H9 (cell line): ENCODE measurements around the gene SLC24A1. TPM values are rescaled to one million over a fixed set of nuclear protein-coding genes. Genes with fewer than 3 reads are reported as not detected.

Experiments used
- DNase-seq: peaks from one replicate; pipeline ENCODE4 v3.0.0-alpha.2; 2017
- H2AFZ ChIP-seq: one replicate; pipeline ENCODE4 v1.6.1; 2013; ENCODE audit warnings: mild to moderate bottlenecking, low read length, control low read depth, moderate library complexity
- H2AK5ac ChIP-seq: 2 replicates; pipeline ENCODE4 v1.6.1; 2013; ENCODE audit warnings: low read length, control low read depth, mixed read lengths; ENCODE audit not compliant: insufficient read length
- H2BK120ac ChIP-seq: one replicate; pipeline ENCODE4 v1.6.1; 2013; ENCODE audit warnings: low read depth, mild to moderate bottlenecking, low read length, control low read depth, inconsistent platforms; ENCODE audit not compliant: poor library complexity, severe bottlenecking
- H2BK12ac ChIP-seq: 2 replicates; pipeline ENCODE4 v1.6.1; 2013; ENCODE audit warnings: low read length, control low read depth, mixed read lengths, low read depth; ENCODE audit not compliant: insufficient read length
- H2BK15ac ChIP-seq: 2 replicates; pipeline ENCODE4 v1.6.1; 2013; ENCODE audit warnings: low read depth, low read length, control low read depth
- H2BK20ac ChIP-seq: one replicate; pipeline ENCODE4 v1.6.1; 2013; ENCODE audit warnings: low read depth, mild to moderate bottlenecking, low read length, control low read depth, inconsistent platforms; ENCODE audit not compliant: poor library complexity, severe bottlenecking
- H2BK5ac ChIP-seq: 2 replicates; pipeline ENCODE4 v1.6.1; 2013; ENCODE audit warnings: low read length, control low read depth, mixed read lengths; ENCODE audit not compliant: insufficient read length
- H3K14ac ChIP-seq: 2 replicates; pipeline ENCODE4 v1.6.1; 2013; ENCODE audit warnings: low read length, control low read depth; ENCODE audit not compliant: insufficient read depth
- H3K18ac ChIP-seq: 2 replicates; pipeline ENCODE4 v1.6.1; 2013; ENCODE audit warnings: low read depth, mild to moderate bottlenecking, mixed read lengths, low read length, control low read depth; ENCODE audit not compliant: insufficient read length
- H3K23ac ChIP-seq: 2 replicates; pipeline ENCODE4 v1.6.1; 2013; ENCODE audit warnings: low read length, control low read depth, mixed read lengths, low read depth; ENCODE audit not compliant: insufficient read length
- H3K23me2 ChIP-seq: 2 replicates; pipeline ENCODE4 v1.6.1; 2013; ENCODE audit warnings: low read depth, mild to moderate bottlenecking, mixed read lengths, low read length, control low read depth; ENCODE audit not compliant: insufficient read length, poor library complexity, severe bottlenecking
- H3K27ac ChIP-seq: 2 replicates; pipeline ENCODE4 v1.5.1; 2013; ENCODE audit warnings: low read length, control low read depth, mixed read lengths, low read depth; ENCODE audit not compliant: insufficient read length
- H3K27me3 ChIP-seq: 2 replicates; pipeline ENCODE4 v1.6.1; 2013; ENCODE audit warnings: low read length, control low read depth, inconsistent platforms; ENCODE audit not compliant: insufficient read depth
- H3K4ac ChIP-seq: 2 replicates; pipeline ENCODE4 v1.6.1; 2013; ENCODE audit warnings: low read depth, mild to moderate bottlenecking, control low read depth, inconsistent platforms, low read length, moderate library complexity
- H3K4me1 ChIP-seq: 2 replicates; pipeline ENCODE4 v1.6.1; 2013; ENCODE audit warnings: low read length, control low read depth, inconsistent platforms; ENCODE audit not compliant: insufficient read depth
- H3K4me2 ChIP-seq: 2 replicates; pipeline ENCODE4 v1.6.1; 2013; ENCODE audit warnings: low read length, control low read depth, mixed read lengths; ENCODE audit not compliant: insufficient read length, insufficient read depth
- H3K56ac ChIP-seq: 2 replicates; pipeline ENCODE4 v1.6.1; 2013; ENCODE audit warnings: low read depth, mild to moderate bottlenecking, mixed read lengths, low read length, control low read depth; ENCODE audit not compliant: insufficient read length
- H3K79me1 ChIP-seq: 2 replicates; pipeline ENCODE4 v1.6.1; 2013; ENCODE audit warnings: low read depth, mild to moderate bottlenecking, moderate library complexity, low read length, control low read depth, inconsistent platforms; ENCODE audit not compliant: insufficient read depth, poor library complexity, severe bottlenecking
- H3K79me2 ChIP-seq: 2 replicates; pipeline ENCODE4 v1.6.1; 2013; ENCODE audit warnings: low read length, control low read depth, inconsistent platforms; ENCODE audit not compliant: insufficient read depth
- H3K9ac ChIP-seq: 2 replicates; pipeline ENCODE4 v1.6.1; 2013; ENCODE audit warnings: low read length, control low read depth, mixed read lengths; ENCODE audit not compliant: insufficient read length; ENCODE audit errors: extremely low read depth
- H3K9me3 ChIP-seq: one replicate; pipeline ENCODE4 v1.6.1; 2013; ENCODE audit warnings: low read depth, low read length, inconsistent platforms; ENCODE audit not compliant: control insufficient read depth
- H3T11ph ChIP-seq: one replicate; pipeline ENCODE4 v1.6.1; 2013; ENCODE audit warnings: mild to moderate bottlenecking, low read length, control low read depth, inconsistent platforms
- H4K20me1 ChIP-seq: one replicate; pipeline ENCODE4 v1.6.1; 2013; ENCODE audit not compliant: control insufficient read depth, insufficient read length, insufficient read depth
- H4K5ac ChIP-seq: 2 replicates; pipeline ENCODE4 v1.6.1; 2013; ENCODE audit warnings: low read depth, mild to moderate bottlenecking, mixed read lengths, low read length, control low read depth; ENCODE audit not compliant: insufficient read length
- H4K8ac ChIP-seq: replicated peaks from 2 replicates; pipeline ENCODE4 v1.6.1; 2013; ENCODE audit warnings: low read length, control low read depth, mixed read lengths, low read depth; ENCODE audit not compliant: insufficient read length
- H4K91ac ChIP-seq: 2 replicates; pipeline ENCODE4 v1.6.1; 2013; ENCODE audit warnings: low read depth, mild to moderate bottlenecking, moderate library complexity, mixed read lengths, low read length, control low read depth; ENCODE audit not compliant: insufficient read length
- H3K27ac Mint-ChIP-seq, 3 experiments: 2 replicates in 2 of 3; 3 replicates in 1 of 3; pipeline ENCODE4 v1.8.0; 2020 to 2021; ENCODE audit warnings: mixed read lengths in 3 of 3, mild to moderate bottlenecking in 1 of 3, moderate library complexity in 1 of 3
- H3K27me3 Mint-ChIP-seq: 2 replicates; pipeline ENCODE4 v1.8.0; 2021; ENCODE audit warnings: low read depth, mild to moderate bottlenecking, moderate library complexity, mixed read lengths
- H3K36me3 Mint-ChIP-seq, 3 experiments: 2 replicates in 2 of 3; 3 replicates in 1 of 3; pipeline ENCODE4 v1.8.0; 2020 to 2021; ENCODE audit warnings: low read depth in 3 of 3, mixed read lengths in 3 of 3; ENCODE audit not compliant: insufficient read depth in 1 of 3
- H3K4me1 Mint-ChIP-seq, 2 experiments: 2 replicates each; pipeline ENCODE4 v1.8.0; 2020; ENCODE audit warnings: mixed read lengths in 2 of 2
- H3K4me3 Mint-ChIP-seq, 2 experiments: 2 replicates in 1 of 2; 3 replicates in 1 of 2; pipeline ENCODE4 v1.8.0; 2020 to 2021; ENCODE audit warnings: mild to moderate bottlenecking in 2 of 2, mixed read lengths in 2 of 2, moderate library complexity in 1 of 2
- H3K9me3 Mint-ChIP-seq, 2 experiments: 2 replicates in 1 of 2; 3 replicates in 1 of 2; pipeline ENCODE4 v1.8.0; 2020; ENCODE audit warnings: mild to moderate bottlenecking in 2 of 2, mixed read lengths in 2 of 2, moderate library complexity in 1 of 2
- WGBS: extraction: QIAGEN DNeasy Blood & Tissue Kit; methylation state at CpG from one replicate; pipeline ENCODE4 v1.1.7; 2013; ENCODE audit warnings: missing lambda C conversion rate, low lambda C conversion rate, mixed read lengths; ENCODE audit not compliant: insufficient read length; ENCODE audit errors: extremely low coverage; 5-methylcytosine and 5-hydroxymethylcytosine counted together
- total RNA-seq: library from RNA; stranded (reverse); gene quantifications from 2 replicates; pipeline ENCODE4 v1.2.1, GENCODE V29; 2021
- TF ChIP-seq, protein P1 (sequence below): fragments of 200-600 bp; sonication (generic); conservative IDR thresholded peaks from 3 replicates; pipeline ENCODE4 v1.8.0; 2021; ENCODE audit warnings: antibody characterized with exemption, mild to moderate bottlenecking

The SLC24A1 gene
- total RNA-seq, 1 experiment from 2014 or later: 8.6 TPM

DNA sequence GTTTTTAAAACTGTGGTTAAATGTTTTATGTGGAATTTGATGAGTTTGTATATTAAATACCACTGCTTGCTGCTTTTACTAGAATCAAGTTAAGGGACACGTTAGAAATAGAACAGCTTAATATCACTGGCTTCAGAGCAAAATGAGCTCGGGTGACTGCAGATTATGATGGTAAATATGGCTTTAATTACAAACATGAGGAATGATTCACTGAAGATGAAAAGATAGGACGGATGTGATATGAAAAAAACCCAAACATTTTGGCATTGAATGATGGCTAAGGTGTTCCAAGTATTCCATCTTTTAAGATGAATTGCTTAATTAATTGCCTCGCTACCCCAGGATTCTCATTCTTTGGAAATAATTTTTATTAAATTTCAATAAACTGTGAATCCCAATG, 33.7 kb downstream of the SLC24A1 start:
- Histone ChIP-seq H3K9me3 (no peaks in the 10 kb centered on the region), H3K9ac (no peak overlapping the region), H3K14ac (no peak overlapping the region), H3K4me1 (no peaks in the 10 kb centered on the region), H3K27me3 (no peaks in the 10 kb centered on the region), H3K23me2 (no peaks in the 10 kb centered on the region), H3K79me1 (no peaks in the 10 kb centered on the region), H3K4ac (no peak overlapping the region), H3K4me2 (no peak overlapping the region), H4K91ac (no peak overlapping the region), H3T11ph (no peak overlapping the region), H3K18ac (no peak overlapping the region), H2BK12ac (no peak overlapping the region), H2BK120ac (no peak overlapping the region), H2AFZ (no peak overlapping the region), H3K56ac (no peak overlapping the region), H2BK5ac (no peak overlapping the region), H3K79me2 (no peaks in the 10 kb centered on the region), H4K8ac (no peak overlapping the region), H4K20me1 (no peaks in the 10 kb centered on the region), H2AK5ac (no peak overlapping the region), H4K5ac (no peak overlapping the region), H2BK15ac (no peak overlapping the region), H2BK20ac (no peak overlapping the region), H3K23ac (no peak overlapping the region), H3K27ac (no peak overlapping the region)
- no peaks in the 10 kb centered on the region for H3K27me3 Mint-ChIP-seq
- no CpG with 5 or more reads among the region's 4 CpGs for WGBS
- TF ChIP-seq, protein P1, sequence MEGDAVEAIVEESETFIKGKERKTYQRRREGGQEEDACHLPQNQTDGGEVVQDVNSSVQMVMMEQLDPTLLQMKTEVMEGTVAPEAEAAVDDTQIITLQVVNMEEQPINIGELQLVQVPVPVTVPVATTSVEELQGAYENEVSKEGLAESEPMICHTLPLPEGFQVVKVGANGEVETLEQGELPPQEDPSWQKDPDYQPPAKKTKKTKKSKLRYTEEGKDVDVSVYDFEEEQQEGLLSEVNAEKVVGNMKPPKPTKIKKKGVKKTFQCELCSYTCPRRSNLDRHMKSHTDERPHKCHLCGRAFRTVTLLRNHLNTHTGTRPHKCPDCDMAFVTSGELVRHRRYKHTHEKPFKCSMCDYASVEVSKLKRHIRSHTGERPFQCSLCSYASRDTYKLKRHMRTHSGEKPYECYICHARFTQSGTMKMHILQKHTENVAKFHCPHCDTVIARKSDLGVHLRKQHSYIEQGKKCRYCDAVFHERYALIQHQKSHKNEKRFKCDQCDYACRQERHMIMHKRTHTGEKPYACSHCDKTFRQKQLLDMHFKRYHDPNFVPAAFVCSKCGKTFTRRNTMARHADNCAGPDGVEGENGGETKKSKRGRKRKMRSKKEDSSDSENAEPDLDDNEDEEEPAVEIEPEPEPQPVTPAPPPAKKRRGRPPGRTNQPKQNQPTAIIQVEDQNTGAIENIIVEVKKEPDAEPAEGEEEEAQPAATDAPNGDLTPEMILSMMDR: no peak
- H3K4me1 Mint-ChIP-seq: peaks cover 6% of the 10 kb centered on the region in 2 experiments
- DNase-seq: no peak
- no peak overlapping the region for H3K4me3 Mint-ChIP-seq
- H3K27ac Mint-ChIP-seq: no peak overlapping the region
- H3K36me3 Mint-ChIP-seq: no peaks in the 10 kb centered on the region
- no peaks in the 10 kb centered on the region for H3K9me3 Mint-ChIP-seq
